ENCODE measurements around the gene GOLGA8M. TPM values are rescaled to one million over a fixed set of nuclear protein-coding genes. Genes with fewer than 3 reads are reported as not detected.
"Not testable (repeated sequence)": the region's sequence is repeated elsewhere in the genome, so short reads cannot be mapped to it uniquely, and the experiment has no call there.

GOLGA8M gene
- polyA plus RNA-seq, 1 experiment, result 0.63 TPM

DNA sequence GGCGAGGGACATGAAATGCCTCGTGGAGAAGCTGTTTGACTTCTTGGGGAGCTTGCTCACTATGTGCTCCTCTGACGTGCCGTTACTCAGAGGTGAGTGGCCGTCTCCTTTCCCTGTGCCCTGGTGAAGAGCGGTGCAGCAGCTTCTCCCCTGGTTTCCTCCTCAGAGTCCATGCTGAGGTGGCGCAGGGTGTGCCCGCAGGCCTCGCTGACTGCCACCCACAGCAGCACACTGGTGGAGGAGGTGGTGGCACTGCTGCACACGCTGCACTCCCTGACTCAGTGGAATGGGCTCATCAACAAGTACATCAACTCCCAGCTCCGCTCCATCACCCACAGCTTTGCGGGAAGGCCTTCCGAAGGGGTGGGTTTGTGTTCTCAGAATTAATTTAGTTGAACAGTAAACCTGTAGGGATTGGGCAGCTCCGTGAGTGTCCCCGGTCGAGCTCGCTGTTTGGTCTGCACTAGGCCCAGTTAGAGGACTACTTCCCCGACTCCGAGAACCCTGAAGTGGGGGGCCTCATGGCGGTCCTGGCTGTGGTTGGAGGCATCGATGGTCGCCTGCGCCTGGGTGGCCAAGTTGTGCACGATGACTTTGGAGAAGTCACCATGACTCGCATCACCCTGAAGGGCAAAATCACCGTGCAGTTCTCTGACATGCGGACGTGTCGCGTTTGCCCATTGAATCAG lies 56.7 kb downstream of the GOLGA8M start:
- H3K4me3 ChIP-seq (ENCODE audit: low read depth, low read length); POLR2A ChIA-PET; CTCF ChIA-PET: not testable (repeated sequence)

GRCh38 chr15:28654194-28654593 lies 58.0 kb downstream of the GOLGA8M start:
- H3K4me3 ChIP-seq (ENCODE audit: low read depth, low read length); DNase-seq (ENCODE audit: low read depth); H3K36me3 ChIP-seq (ENCODE audit: control insufficient read depth, insufficient read depth, low read length); POLR2A ChIA-PET; H3K27me3 ChIP-seq (ENCODE audit: control insufficient read depth, insufficient read depth, low read length); CTCF ChIA-PET: not testable (repeated sequence)

More for the DNA sequence above, 56.7 kb downstream of the GOLGA8M start:
- DNase-seq (ENCODE audit: low read depth); H3K27me3 ChIP-seq (ENCODE audit: control insufficient read depth, insufficient read depth, low read length); H3K36me3 ChIP-seq (ENCODE audit: control insufficient read depth, insufficient read depth, low read length): not testable (repeated sequence)

- H3K4me3 ChIP-seq (ENCODE audit: low read depth, low read length); H3K27me3 ChIP-seq (ENCODE audit: control insufficient read depth, insufficient read depth, low read length); CTCF ChIA-PET; DNase-seq (ENCODE audit: low read depth); H3K36me3 ChIP-seq (ENCODE audit: control insufficient read depth, insufficient read depth, low read length); POLR2A ChIA-PET: not testable (repeated sequence)
Measured at GRCh38 chr15:28652538-28652937, 59.7 kb downstream of the GOLGA8M start.

Small RNA genes lying within 50 kb of the gene (small RNA-seq; reads per million reads assigned to genes)
- gene RN7SL719P (ENCODE audit: insufficient read length, low read depth, low replicate concordance), result not detected

Other genes starting within 250 kb of the GOLGA8M start
- gene GOLGA8G, start 179.4 kb downstream of the GOLGA8M start, polyA plus RNA-seq (2011; rRNA removed), result not detected in 2 replicates
- not detected in 2 replicates for gene GOLGA6L25, start 158.9 kb downstream of the GOLGA8M start, polyA plus RNA-seq (2011; rRNA removed)
- gene GOLGA6L7, start 136.2 kb upstream of the GOLGA8M start, polyA plus RNA-seq (2011; rRNA removed), result not detected in 2 replicates
- gene APBA2, start 173.6 kb upstream of the GOLGA8M start, polyA plus RNA-seq (2011; rRNA removed), result 8.5 and 15.1 TPM in 2 replicates